ENCODE results near the gene ZNF587B. TPM values are rescaled to one million over a fixed set of nuclear protein-coding genes. Genes with fewer than 3 reads are reported as not detected.
"Not testable (repeated sequence)": the region's sequence is repeated elsewhere in the genome, so short reads cannot be mapped to it uniquely, and the experiment has no call there.

ZNF587B gene
- total RNA-seq, 2 donors from 2014 or later = 18.7 to 36.6 TPM

GRCh38 chr19:57849666-57850473 is 19.8 kb downstream of the ZNF587B start, which contains the start of gene ZNF587:
TSS of gene ZNF587 (plus strand) at chr19:57849859. CDS start at chr19:57850039, 180 bp downstream.
- Histone ChIP-seq H3K27ac (peak within 1 kb of the TSS; percentile 16 to 80 (median 69)), H3K4me1 (peaks cover 13% of the 10 kb centered on the region), H3K4me3 (peak within 1 kb of the TSS; percentile 56 to 59)
- TF ChIP-seq POLR2A (IDR thresholded peaks at IDR 0.05) = peak in 2 of 3 donors; percentile 46 to 64
- DNase-seq = peak; percentile 65 to 79 (median 70)
- 4 to 6% methylated on average over 25 to 42 of the region's 42 CpGs for WGBS, 2 donors
- H3K9me3 ChIP-seq; H3K36me3 ChIP-seq (replicated peaks in 1 of 2; ENCODE audit: insufficient read depth in 1 of 2, low read depth in 2 of 2); intact Hi-C loops (cut with DNase I); H3K27me3 ChIP-seq: not testable (repeated sequence)
- peak; percentile 96 for ATAC-seq

- Histone ChIP-seq H3K36me3 (replicated peaks in 1 of 2; ENCODE audit: insufficient read depth in 1 of 2, low read depth in 2 of 2) (peaks cover 0 to 3% of the 10 kb centered on the region in 2 donors), H3K4me1 (peaks cover 13% of the 10 kb centered on the region), H3K9me3 (peaks cover 0 to 7% (median 0%) of the 10 kb centered on the region in 3 donors), H3K27me3 (no peaks in the 10 kb centered on the region), H3K4me3 (peak overlapping the region; percentile 56 to 59), H3K27ac (peak overlapping the region in 3 of 4 donors; percentile 63 to 80 (median 75))
- ATAC-seq (no peak), DNase-seq (peak; percentile 19 to 25 (median 21))
- no peak for TF ChIP-seq POLR2A (IDR thresholded peaks at IDR 0.05)
- intact Hi-C loops (cut with DNase I) = no loop called here
- WGBS, 2 donors = 24 to 25% methylated on average over 11 of the region's 11 CpGs
These were observed 20.5 kb downstream of the ZNF587B start for GRCh38 chr19:57850553-57851017.

GRCh38 chr19:57851812-57852603 is 21.9 kb downstream of the ZNF587B start:
- peaks cover 13% of the 10 kb centered on the region for H3K4me1 ChIP-seq
- H3K27me3 ChIP-seq; H3K9me3 ChIP-seq; ATAC-seq; H3K36me3 ChIP-seq (replicated peaks in 1 of 2; ENCODE audit: insufficient read depth in 1 of 2, low read depth in 2 of 2); intact Hi-C loops (cut with DNase I); H3K27ac ChIP-seq; DNase-seq; H3K4me3 ChIP-seq: not testable (repeated sequence)
- 80 to 86% methylated on average over 3 to 4 of the region's 6 CpGs for WGBS, 2 donors

GRCh38 chr19:57854117-57854516 is 24.0 kb downstream of the ZNF587B start:
- ATAC-seq; H3K4me3 ChIP-seq; H3K27me3 ChIP-seq; DNase-seq; H3K27ac ChIP-seq; intact Hi-C loops (cut with DNase I): not testable (repeated sequence)
- Histone ChIP-seq H3K4me1 (peaks cover 13% of the 10 kb centered on the region), H3K36me3 (replicated peaks in 1 of 2; ENCODE audit: insufficient read depth in 1 of 2, low read depth in 2 of 2) (peaks cover 10 to 11% of the 10 kb centered on the region in 2 donors), H3K9me3 (peaks cover 0 to 18% (median 0%) of the 10 kb centered on the region in 3 donors)
- WGBS, 2 donors = 83 to 100% methylated on average over 2 of the region's 2 CpGs

- WGBS, 2 donors = 89 to 93% methylated on average over 3 of the region's 3 CpGs
- intact Hi-C loops (cut with DNase I); ATAC-seq; H3K4me3 ChIP-seq; H3K27me3 ChIP-seq; DNase-seq; H3K27ac ChIP-seq; H3K4me1 ChIP-seq: not testable (repeated sequence)
- Histone ChIP-seq H3K36me3 (replicated peaks in 1 of 2; ENCODE audit: insufficient read depth in 1 of 2, low read depth in 2 of 2) (peaks cover 42 to 52% of the 10 kb centered on the region in 2 donors), H3K9me3 (peaks cover 0 to 60% (median 0%) of the 10 kb centered on the region in 3 donors)
These were observed 32.3 kb downstream of the ZNF587B start for GRCh38 chr19:57862351-57862750.

GRCh38 chr19:57867868-57868492 is 37.9 kb downstream of the ZNF587B start:
- Histone ChIP-seq H3K4me1 (no peaks in the 10 kb centered on the region), H3K36me3 (replicated peaks in 1 of 2; ENCODE audit: insufficient read depth in 1 of 2, low read depth in 2 of 2) (peaks cover 26 to 27% of the 10 kb centered on the region in 2 donors), H3K27ac (no peak overlapping the region), H3K27me3 (no peaks in the 10 kb centered on the region), H3K9me3 (peaks cover 0 to 69% (median 0%) of the 10 kb centered on the region in 3 donors), H3K4me3 (no peak overlapping the region)
- DNase-seq = no peak
- 95 to 97% methylated on average over 7 of the region's 7 CpGs for WGBS, 2 donors
- intact Hi-C loops (cut with DNase I) = no loop called here
- TF ChIP-seq POLR2A (IDR thresholded peaks at IDR 0.05) (no peak), CTCF (IDR thresholded peaks at IDR 0.05) (no peak)
- ATAC-seq = no peak

GRCh38 chr19:57869655-57870054 is 39.6 kb downstream of the ZNF587B start:
- H3K4me3 ChIP-seq; ATAC-seq; intact Hi-C loops (cut with DNase I); H3K4me1 ChIP-seq; H3K27me3 ChIP-seq; H3K27ac ChIP-seq; DNase-seq: not testable (repeated sequence)
- H3K9me3 ChIP-seq = peaks cover 0 to 77% (median 3%) of the 10 kb centered on the region in 3 donors
- 69 to 95% methylated on average over 3 to 6 of the region's 6 CpGs for WGBS, 2 donors
- H3K36me3 ChIP-seq (replicated peaks in 1 of 2; ENCODE audit: insufficient read depth in 1 of 2, low read depth in 2 of 2) = peaks cover 23 to 24% of the 10 kb centered on the region in 2 donors

Data from body of pancreas (tissue), 4 donors.